NCI-H524 (cell line): Measurements from ENCODE around the gene RETREG1.
"Not testable (repeated sequence)": the region's sequence is repeated elsewhere in the genome, so short reads cannot be mapped to it uniquely, and the experiment has no call there.

ENCODE experiments used
- DNase-seq, 2 experiments: peaks; one replicate each; lab custom pipeline; 2025; lab: John Stamatoyannopoulos, UW

Gene RETREG1

GRCh38 chr5:16616536-16617273, at the start of gene RETREG1:
TSS of gene RETREG1 (minus strand) at chr5:16616997. CDS start at chr5:16616971, 26 bp downstream.
- peak; percentile 55 to 71 for DNase-seq

- DNase-seq = no peak
These were observed 49.5 kb upstream of the RETREG1 start for GRCh38 chr5:16666130-16666882.

DNA sequence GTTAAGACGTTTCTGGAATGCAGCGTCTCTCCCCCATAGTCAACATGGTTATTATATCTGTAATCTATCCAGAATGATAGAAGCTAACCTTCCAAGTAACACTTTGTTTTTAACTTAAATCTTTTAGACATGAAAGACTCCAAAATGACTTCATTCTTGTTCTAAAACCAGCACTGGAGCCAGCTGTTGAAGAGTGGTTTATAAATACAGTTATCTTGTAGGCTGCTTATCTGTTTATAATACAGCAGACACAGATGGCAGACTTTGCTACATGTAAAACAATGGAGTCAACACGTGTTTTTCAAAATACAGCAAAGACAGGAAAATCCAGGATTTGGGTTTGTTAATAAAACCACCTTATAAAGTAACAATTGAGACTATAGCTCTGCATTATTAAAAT, 48.8 kb upstream of the RETREG1 start:
- no peak for DNase-seq

DNA sequence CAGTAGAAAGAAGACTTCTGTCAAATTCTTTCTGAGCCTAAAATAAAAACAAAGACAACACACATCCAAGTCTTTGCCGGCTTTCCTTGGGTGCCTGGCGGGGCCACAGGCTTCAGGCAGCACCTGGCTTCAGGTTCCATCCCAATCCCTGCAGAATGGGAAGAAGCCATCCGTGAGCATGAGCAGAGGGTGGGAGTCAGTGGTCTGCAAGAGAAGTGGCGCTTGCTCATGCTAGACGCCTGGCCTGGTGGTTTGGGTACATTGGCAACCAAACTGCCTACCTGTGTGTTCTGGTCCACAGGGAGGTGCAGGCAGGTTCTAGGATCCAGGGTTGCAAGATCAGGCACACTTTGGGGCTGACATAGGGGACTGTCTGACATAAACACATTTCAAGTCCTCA, 47.6 kb upstream of the RETREG1 start:
- DNase-seq = no peak

- no peak for DNase-seq
These were observed 47.0 kb upstream of the RETREG1 start for GRCh38 chr5:16663840-16664239.

DNA sequence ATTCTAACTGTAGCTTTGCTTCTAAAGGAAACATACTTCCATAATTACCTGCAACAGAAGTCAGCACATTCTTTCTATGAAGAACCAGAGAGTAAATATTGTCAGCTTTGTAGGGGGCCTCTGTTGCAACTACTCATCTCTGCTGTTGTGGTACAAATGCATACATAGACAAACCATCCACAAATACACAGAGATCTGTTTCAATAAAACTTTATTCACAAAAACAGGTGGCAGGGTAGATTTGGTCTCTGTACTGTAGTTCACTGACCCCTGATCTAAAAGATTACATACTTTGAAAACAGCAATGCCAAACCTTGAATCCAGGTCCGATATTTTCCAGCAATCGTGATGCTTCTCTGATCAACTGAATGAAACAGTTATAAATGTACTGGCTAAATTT, 44.9 kb upstream of the RETREG1 start:
- no peak for DNase-seq

DNA sequence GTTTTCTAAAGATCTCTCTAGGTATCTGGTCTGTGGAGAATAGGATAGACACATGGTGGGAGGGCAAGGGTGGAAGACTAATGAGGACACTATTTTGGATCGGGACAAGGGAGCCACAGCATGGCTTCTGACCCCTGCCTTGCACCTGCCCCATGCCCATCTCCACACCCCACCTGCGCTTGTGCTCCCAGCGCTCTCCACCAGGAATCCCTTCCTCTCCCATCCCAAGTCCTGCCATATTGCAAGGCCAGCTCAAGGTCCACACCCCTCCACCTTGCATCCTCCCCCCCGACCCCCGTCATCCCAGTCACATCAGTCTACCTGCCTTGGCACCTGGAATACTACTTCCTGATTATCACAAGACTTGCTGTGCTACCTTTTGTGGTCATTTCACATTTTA, 44.2 kb upstream of the RETREG1 start:
- no peak for DNase-seq

DNA sequence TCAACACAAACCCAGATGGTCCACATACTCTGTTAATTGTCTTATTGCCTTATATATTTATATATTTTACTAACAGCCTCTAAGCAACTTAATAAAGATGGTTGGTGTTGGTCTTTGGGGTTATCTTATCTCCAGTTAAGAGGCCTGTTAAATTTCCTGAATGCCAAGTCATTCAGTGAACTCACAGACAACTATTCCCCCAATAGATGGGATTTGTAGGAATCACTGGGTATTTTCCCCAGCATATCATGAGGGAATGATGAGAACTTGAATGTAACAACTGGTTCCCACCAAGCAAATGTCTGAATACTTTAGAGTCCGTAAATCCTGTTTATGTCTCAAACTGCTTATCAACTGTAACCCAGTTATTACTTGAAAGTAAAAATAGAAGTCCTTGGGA, 42.7 kb upstream of the RETREG1 start:
- DNase-seq = no peak

DNA sequence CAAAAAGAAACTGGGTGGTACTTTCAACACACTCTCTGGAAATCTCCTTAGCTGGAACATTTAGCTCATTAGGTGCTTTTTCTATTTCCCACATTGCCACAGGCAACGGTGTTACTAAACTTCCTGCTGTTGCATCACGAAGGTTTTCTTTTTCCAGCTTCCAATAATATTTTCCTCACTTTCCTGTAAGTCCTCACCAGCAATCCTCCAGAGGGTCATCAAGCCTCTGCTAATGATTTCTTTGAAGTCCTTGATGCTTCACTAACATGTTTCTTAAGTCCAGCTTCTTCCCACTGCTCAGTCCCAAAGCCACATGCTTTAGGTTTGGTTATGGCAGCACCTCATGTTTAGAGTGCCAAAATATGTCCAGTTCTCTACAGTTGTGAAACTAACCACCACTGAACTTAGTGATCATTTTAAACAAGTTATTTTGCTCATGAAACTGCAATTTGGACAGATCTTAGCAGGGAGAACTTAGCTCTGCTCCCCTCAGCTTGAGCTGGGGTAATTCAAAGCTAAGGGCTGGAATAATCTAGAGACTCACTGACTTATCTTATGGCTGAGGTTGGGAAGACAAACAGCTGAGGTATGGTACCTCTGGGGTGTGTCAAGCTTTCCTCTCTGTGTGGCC, 39.9 kb upstream of the RETREG1 start:
- no peak for DNase-seq

- no peak for DNase-seq
These were observed 38.0 kb upstream of the RETREG1 start for GRCh38 chr5:16654647-16655334.

DNA sequence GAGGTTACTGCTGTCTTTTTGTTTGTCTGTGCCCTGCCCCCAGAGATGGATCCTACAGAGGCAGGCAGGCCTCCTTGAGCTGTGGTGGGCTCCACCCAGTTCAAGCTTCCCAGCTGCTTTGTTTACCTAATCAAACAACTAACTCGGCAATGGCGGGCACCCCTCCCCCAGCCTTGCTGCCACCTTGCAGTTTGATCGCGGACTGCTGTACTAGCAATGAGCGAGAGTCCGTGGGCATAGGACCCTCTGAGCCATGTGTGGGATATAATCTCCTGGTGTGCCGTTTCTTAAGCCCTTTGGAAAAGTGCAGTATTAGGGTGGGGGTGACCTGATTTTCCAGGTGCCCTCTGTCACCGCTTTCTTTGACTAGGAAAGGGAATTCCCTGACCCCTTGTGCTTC, 31.9 kb upstream of the RETREG1 start:
- not testable (repeated sequence) for DNase-seq

DNA sequence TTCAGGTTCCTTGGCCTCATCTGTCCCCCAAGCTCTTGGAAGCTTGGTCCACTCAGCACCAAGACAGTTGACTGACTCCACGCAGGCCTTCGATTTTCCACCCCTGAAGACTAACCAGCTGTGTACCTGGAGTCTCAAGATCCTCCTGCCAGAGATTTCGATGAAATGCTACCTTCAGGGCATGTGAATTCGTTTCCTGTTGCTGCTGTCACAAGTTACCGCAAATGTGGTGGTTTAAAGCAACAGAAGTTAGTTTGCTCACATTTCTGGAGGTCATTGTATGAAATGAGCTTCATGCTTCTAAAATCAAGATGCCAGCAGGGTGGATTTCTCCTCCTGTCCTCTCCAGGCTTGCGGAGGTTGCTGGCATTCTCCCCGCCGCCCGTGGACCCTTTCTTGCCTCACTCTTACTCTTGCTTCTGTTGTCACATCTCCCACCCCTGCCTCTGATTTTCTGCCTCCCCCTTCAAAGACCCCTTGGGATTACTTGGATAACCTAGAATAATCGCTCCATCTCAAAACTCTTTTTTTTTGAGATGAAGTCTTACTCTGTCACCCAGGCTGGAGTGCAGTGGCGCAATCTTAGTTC, 27.6 kb upstream of the RETREG1 start:
- DNase-seq = no peak

DNA sequence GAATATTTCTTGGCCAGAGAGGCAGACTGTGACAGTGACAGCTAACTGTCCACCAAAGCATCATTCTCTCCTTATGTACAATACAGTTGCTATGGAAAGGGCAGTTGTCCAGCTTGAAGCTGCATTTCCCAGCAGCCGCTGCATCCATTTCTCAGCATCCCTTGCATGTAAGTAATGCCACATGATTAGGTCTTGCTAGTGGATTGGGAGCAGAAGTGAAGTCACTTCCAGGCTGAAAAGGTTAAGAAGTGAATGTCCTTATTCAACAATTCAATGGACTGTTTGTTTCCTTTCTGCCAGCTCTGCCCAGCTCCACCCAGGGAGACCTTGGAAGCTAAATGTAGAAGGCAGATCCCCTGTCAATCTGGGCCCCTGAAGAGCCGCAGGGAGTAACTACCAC, 26.1 kb upstream of the RETREG1 start:
- no peak for DNase-seq

DNA sequence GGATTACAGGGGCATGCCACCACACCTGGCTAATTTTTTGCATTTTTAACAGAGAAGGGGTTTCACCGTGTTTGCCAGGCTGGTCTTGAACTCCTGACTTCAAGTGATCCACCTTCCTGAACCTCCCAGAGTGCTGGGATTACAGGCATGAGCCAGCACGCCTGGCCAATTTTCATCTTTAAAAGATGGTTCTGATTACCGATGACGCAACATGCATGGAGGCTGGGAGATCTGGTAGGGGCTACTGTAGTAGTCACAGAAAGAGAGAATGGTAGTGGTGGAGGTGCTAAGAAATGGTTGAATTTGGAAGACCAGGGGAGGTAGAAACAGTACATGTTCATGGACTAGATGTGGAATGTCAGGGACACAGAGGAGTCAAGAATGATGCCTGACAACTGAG, 22.4 kb upstream of the RETREG1 start:
- DNase-seq = no peak

DNA sequence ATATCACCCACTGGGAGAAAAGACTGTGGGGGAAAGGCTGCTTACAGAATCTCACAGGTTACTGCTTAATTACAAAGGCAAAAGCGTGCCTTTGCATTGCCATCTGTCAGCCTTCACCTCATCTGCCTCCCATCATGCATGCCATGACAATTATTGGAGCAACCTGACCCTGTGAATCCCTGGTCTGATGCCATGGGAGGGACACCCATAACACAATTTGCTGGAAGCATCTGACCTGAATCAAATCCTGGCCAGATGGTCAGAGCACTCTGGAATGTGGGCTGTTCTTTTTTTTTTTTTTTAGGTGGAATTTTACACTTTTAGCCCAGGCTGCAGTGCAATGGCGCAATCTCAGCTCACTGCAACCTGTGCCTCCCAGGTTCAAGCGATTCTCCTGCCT, 11.6 kb upstream of the RETREG1 start:
- peak; percentile 84 to 91 for DNase-seq

GRCh38 chr5:16626696-16627264, 10.0 kb upstream of the RETREG1 start:
- no peak for DNase-seq

DNA sequence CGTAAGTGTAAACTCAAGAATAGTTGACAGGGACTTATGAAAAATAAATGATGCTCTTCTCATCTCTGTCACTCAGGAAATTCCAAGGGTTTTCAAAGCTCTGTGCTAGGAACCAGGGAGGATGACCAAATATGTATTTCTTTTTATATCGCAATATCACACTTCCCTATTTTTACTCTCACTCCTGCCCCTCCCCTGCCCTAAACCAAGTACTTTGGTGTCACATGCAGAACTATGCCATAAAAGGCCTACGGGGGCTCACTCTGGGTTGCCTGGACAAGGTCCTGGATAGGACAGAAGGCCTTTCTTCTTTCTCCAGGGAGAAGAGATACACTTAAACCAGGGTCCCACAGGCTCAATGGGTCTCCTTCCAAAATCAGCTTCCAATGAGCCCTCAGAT, 8.3 kb upstream of the RETREG1 start:
- DNase-seq = no peak

- DNase-seq = no peak
These were observed 2.3 kb upstream of the RETREG1 start for GRCh38 chr5:16619136-16619535.

DNA sequence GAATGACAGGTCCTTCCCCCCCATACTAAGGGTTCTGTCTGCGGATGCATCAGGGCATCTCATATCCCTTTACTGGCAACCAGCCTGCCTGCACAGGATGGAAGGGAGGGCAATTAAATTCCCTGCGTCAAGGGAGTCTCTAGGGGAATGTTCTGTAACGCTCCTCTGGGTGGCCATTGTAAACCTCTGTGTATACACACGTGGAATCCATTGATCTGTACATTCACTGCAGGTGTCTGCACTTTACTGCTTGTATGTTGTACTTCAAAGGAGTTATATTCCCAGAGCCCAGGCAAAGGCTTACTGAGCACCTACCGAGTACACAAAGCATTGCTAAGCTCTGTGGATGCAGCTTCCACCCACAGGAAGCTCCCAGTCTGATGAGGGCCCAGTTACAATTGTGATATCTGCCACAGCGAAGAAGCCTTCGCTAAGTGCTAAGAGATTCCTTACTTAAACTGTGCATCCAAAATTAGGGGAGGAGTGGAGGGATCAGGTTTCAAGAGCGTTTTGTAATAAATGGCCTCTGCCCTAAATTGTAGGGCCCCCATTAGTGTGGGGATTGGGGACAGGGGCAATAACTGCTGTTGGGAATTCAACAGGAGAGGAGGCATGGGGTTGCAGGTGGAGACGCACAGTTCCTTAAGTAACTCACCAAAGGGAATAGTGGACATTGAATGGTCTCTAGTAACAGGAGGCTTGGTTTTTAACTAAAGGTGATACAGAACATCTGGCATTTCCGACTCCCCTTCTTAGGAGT, 1.5 kb upstream of the RETREG1 start:
- peak in 1 of 2 experiments; percentile 28 for DNase-seq

DNA sequence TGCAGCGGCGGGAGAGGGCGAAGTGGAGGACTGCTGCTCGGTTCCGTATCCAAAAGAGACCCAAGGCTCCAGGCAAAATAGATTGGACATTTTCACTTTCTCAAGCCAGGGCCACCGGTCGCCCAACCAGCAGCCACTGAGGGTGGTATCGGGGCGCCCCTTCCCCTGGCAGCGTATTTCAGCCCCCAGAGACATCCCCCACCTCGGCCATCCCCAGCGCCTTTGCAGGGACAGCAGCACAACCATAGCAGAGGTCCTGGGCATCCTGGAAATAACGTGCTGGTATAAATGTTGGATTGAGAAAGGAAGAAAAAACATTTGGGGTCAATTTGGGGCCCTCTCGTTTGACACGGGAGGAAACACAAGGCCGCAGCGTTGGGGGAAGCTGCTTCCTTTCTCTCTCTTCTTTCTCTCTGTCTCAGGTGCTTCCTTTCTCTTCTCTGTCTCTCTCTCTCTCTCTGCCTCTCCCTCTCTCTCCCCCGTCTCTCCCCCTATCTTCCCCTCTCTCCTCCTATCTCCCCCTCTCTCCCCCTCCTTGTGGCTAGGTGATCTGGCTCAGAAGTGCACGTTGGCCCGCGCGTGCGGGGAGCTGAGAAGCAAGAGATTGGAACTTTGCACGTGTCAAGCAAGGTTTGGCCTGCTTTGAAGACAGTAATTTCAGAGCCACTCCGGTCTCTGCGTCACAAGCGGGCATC, 624 bp upstream of the RETREG1 start:
- DNase-seq = no peak
